PC-9 (cell line): ENCODE results near the gene SNRPA1. TPM values are rescaled to one million over a fixed set of nuclear protein-coding genes. Genes with fewer than 3 reads are reported as not detected.

Source experiments
- BruUV-seq: library from RNA; stranded (reverse); fragments of 400-500 nt; replicated peaks from 2 replicates; lab custom pipeline; 2021; lab: Mats Ljungman, UMichigan
- CTCF ChIA-PET: fragments of 300-600 bp; sonication (Branson Sonifier 250); formaldehyde crosslinking; loops from one replicate; lab custom pipeline; 2022; ENCODE audit warnings: antibody characterized with exemption; lab: Charles Lee
- POLR2A ChIA-PET: fragments of 300-600 bp; sonication (Branson Sonifier 250); formaldehyde crosslinking; loops from one replicate; lab custom pipeline; 2022; ENCODE audit warnings: antibody characterized with exemption; ENCODE audit not compliant: unreplicated experiment; lab: Charles Lee
- DNase-seq, 2 experiments: peaks; one replicate each; pipeline versions ENCODE4 v3.0.0 to v3.0.0-alpha.2; 2015 to 2022; ENCODE audit warnings: mixed read lengths in 1 of 2
- H2AFZ ChIP-seq: fragments of 200-600 bp; sonication (generic); 2 replicates; pipeline ENCODE4 v1.8.1; 2017; ENCODE audit warnings: antibody characterized with exemption
- H3F3A ChIP-seq: fragments of 200-600 bp; sonication (generic); 2 replicates; pipeline ENCODE4 v1.8.1; 2017; ENCODE audit warnings: antibody characterized with exemption, mild to moderate bottlenecking, low read depth; ENCODE audit not compliant: insufficient read depth
- H3K27ac ChIP-seq: fragments of 200-600 bp; sonication (generic); 2 replicates; pipeline ENCODE4 v1.6.1; 2016; ENCODE audit warnings: mixed run types
- H3K27me3 ChIP-seq: fragments of 200-600 bp; sonication (generic); 2 replicates; pipeline ENCODE4 v1.6.1; 2016; ENCODE audit warnings: low read depth, mixed run types; ENCODE audit not compliant: insufficient read depth
- H3K36me3 ChIP-seq: fragments of 200-600 bp; sonication (generic); 2 replicates; pipeline ENCODE4 v1.6.1; 2016; ENCODE audit warnings: low read depth, mixed run types
- H3K4me1 ChIP-seq: fragments of 200-600 bp; sonication (generic); replicated peaks from 2 replicates; pipeline ENCODE4 v1.6.1; 2016; ENCODE audit warnings: mixed run types; ENCODE audit not compliant: insufficient read depth
- H3K4me2 ChIP-seq: fragments of 200-600 bp; sonication (generic); 2 replicates; pipeline ENCODE4 v1.6.1; 2017; ENCODE audit warnings: mixed run types
- H3K4me3 ChIP-seq: fragments of 200-600 bp; sonication (generic); 2 replicates; pipeline ENCODE4 v1.6.1; 2016; ENCODE audit warnings: mixed run types
- H3K79me2 ChIP-seq: fragments of 200-600 bp; sonication (generic); 2 replicates; pipeline ENCODE4 v1.6.1; 2017; ENCODE audit warnings: low read depth, mixed run types
- H3K9me2 ChIP-seq: fragments of 200-600 bp; sonication (generic); 2 replicates; pipeline ENCODE4 v1.8.1; 2017; ENCODE audit warnings: mild to moderate bottlenecking; ENCODE audit not compliant: insufficient read depth
- H3K9me3 ChIP-seq: fragments of 200-600 bp; sonication (generic); 2 replicates; pipeline ENCODE4 v1.8.1; 2016; ENCODE audit warnings: low read depth; ENCODE audit not compliant: insufficient read depth
- H4K20me1 ChIP-seq: fragments of 200-600 bp; sonication (generic); 2 replicates; pipeline ENCODE4 v1.8.1; 2017; ENCODE audit not compliant: insufficient read depth
- CTCF ChIP-seq: fragments of 200-600 bp; sonication (generic); conservative IDR thresholded peaks from 2 replicates; pipeline ENCODE4 v1.6.1; 2017; ENCODE audit warnings: mixed run types, antibody characterized with exemption, mild to moderate bottlenecking, moderate library complexity
- EZH2 ChIP-seq: fragments of 200-600 bp; sonication (generic); IDR thresholded peaks from 2 replicates; pipeline ENCODE4 v1.8.0; 2017; ENCODE audit warnings: antibody characterized with exemption, low read depth
- intact Hi-C: fragments of 100-400 bp; cut with micrococcal nuclease; formaldehyde crosslinking; loops from one replicate; pipeline ENCODE4 v1.10.0; 2022; ENCODE audit not compliant: unreplicated experiment
- total RNA-seq: library from RNA; stranded (reverse); gene quantifications from 2 replicates; pipeline ENCODE4 v1.2.3, GENCODE V29; 2021

SNRPA1 gene
- total RNA-seq, 1 experiment from 2014 or later = 95.0 TPM

DNA sequence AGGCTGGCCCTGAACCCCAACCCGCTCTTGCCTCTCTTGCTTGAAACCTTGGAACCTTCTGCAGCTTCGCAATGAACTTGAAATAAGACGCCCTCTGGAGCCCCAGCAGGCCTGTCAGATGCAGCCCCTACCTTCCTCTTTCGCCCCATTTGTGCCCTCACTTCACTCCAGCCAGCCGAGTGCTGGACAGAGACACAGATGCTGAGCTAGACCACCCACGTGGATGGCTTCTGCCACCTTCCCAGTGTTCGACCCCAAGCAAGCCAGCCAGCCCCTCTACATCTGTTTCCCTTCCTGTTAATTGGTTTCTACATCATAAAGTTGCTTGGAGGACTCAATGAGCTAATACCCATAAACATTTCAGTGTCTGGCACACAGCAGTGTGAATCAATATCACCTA lies 23.8 kb upstream of the SNRPA1 start:
- no peak overlapping the region for H3K4me3 ChIP-seq
- POLR2A ChIA-PET = no interaction called here
- H4K20me1 ChIP-seq = no peaks in the 10 kb centered on the region
- H3K27ac ChIP-seq = no peak overlapping the region
- no peaks in the 10 kb centered on the region for H3K36me3 ChIP-seq
- H3F3A ChIP-seq = no peaks in the 10 kb centered on the region
- no peaks in the 10 kb centered on the region for H3K27me3 ChIP-seq
- intact Hi-C loops = no loop called here
- H3K4me2 ChIP-seq = no peak overlapping the region
- H3K79me2 ChIP-seq = no peaks in the 10 kb centered on the region
- TF ChIP-seq EZH2 (no peak), CTCF (no peak)
- no peaks in the 10 kb centered on the region for H3K4me1 ChIP-seq
- CTCF ChIA-PET = no interaction called here
- BruUV-seq = no TSS peak
- no peaks in the 10 kb centered on the region for H3K9me2 ChIP-seq
- no peak overlapping the region for H2AFZ ChIP-seq
- no peaks in the 10 kb centered on the region for H3K9me3 ChIP-seq
- no peak for DNase-seq

DNA sequence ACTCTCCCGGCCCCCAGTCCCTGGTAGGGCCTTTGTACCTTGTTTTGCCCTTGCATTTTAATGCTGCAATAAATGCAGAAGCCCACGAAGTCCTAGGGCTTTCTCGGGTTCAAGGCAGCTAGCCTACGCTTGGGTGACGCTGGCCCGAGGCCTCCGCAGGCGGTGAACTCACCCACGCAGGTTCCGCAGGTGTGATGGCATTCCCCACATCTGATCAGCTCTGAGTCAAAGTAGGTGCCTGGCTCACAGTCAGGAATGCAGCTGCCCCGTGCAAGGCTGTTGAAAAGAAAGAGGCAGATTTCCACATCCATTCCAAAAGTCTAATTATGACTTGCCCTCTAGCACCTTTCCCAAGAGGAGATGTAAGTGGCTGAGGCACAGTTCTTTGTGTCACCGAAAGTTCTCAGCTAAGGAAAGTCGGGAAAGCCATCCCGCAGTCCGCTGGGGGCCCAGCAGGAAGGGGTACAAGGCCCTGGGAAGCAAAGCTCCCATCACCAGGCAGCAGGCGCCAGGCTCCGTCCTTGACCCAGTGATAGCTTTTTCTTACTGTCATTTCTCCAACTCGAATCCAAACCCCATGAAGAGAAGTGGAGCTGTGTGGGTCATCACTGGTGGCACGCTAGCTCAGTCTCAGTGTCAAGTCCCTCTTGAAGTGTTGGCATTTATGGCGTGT lies 23.2 kb upstream of the SNRPA1 start:
- H2AFZ ChIP-seq = no peak overlapping the region
- no peaks in the 10 kb centered on the region for H4K20me1 ChIP-seq
- BruUV-seq = no TSS peak
- no peaks in the 10 kb centered on the region for H3K4me1 ChIP-seq
- H3K27ac ChIP-seq = no peak overlapping the region
- H3F3A ChIP-seq = no peaks in the 10 kb centered on the region
- POLR2A ChIA-PET = no interaction called here
- intact Hi-C loops = no loop called here
- H3K27me3 ChIP-seq = no peaks in the 10 kb centered on the region
- H3K79me2 ChIP-seq = no peaks in the 10 kb centered on the region
- no peak overlapping the region for H3K4me3 ChIP-seq
- H3K9me2 ChIP-seq = no peaks in the 10 kb centered on the region
- H3K36me3 ChIP-seq = no peaks in the 10 kb centered on the region
- no peak for TF ChIP-seq CTCF
- no peak for TF ChIP-seq EZH2
- no peak for DNase-seq
- no peaks in the 10 kb centered on the region for H3K9me3 ChIP-seq
- CTCF ChIA-PET = no interaction called here
- H3K4me2 ChIP-seq = no peak overlapping the region

- no peaks in the 10 kb centered on the region for H3K4me1 ChIP-seq
- H3K9me2 ChIP-seq = no peaks in the 10 kb centered on the region
- CTCF ChIA-PET = interaction anchor here (0.5 kb wide), 1 partner anchor 355 kb away, joined by 3 read pairs; no protein-coding TSS in a partner anchor
- POLR2A ChIA-PET = no interaction called here
- H2AFZ ChIP-seq = no peak overlapping the region
- no peak overlapping the region for H3K4me3 ChIP-seq
- DNase-seq = no peak
- no peaks in the 10 kb centered on the region for H3K27me3 ChIP-seq
- H3K79me2 ChIP-seq = no peaks in the 10 kb centered on the region
- intact Hi-C loops = no loop called here
- no peak for TF ChIP-seq CTCF
- TF ChIP-seq EZH2 = no peak
- H3K4me2 ChIP-seq = no peak overlapping the region
- no peaks in the 10 kb centered on the region for H3F3A ChIP-seq
- no peaks in the 10 kb centered on the region for H3K9me3 ChIP-seq
- no TSS peak for BruUV-seq
- no peaks in the 10 kb centered on the region for H3K36me3 ChIP-seq
- H4K20me1 ChIP-seq = no peaks in the 10 kb centered on the region
- H3K27ac ChIP-seq = no peak overlapping the region
Measured at GRCh38 chr15:101317336-101317872, 22.4 kb upstream of the SNRPA1 start.
